ENCODE measurements around the gene SLC16A12. TPM values are rescaled to one million over a fixed set of nuclear protein-coding genes. Genes with fewer than 3 reads are reported as not detected.

The SLC16A12 gene
- total and polyA plus RNA-seq, 4 experiments from 2014 or later = not detected

Other genes starting within 250 kb of the SLC16A12 start
- gene IFIT2, start 233.5 kb downstream of the SLC16A12 start, total RNA-seq = 10 to 100 TPM; 10.4 to 10.7 TPM
- gene IFIT2, start 233.5 kb downstream of the SLC16A12 start, polyA plus RNA-seq = 1 to 10 TPM; 3.5 to 9.2 TPM
- 1 to 10 TPM; 3.1 to 3.3 TPM for gene IFIT3, start 207.6 kb downstream of the SLC16A12 start, total RNA-seq
- 10 to 100 TPM in 1 of 2 donors, 1 to 10 TPM in 1; 5.1 to 10.4 TPM for gene IFIT3, start 207.6 kb downstream of the SLC16A12 start, polyA plus RNA-seq
- not detected for gene IFIT1B, start 157.5 kb downstream of the SLC16A12 start, total RNA-seq
- not detected for gene IFIT1B, start 157.5 kb downstream of the SLC16A12 start, polyA plus RNA-seq
- 1 to 10 TPM; 5.1 to 6.3 TPM for gene IFIT1, start 143.0 kb downstream of the SLC16A12 start, total RNA-seq
- gene IFIT1, start 143.0 kb downstream of the SLC16A12 start, polyA plus RNA-seq = 10 to 100 TPM in 1 of 2 donors, 1 to 10 TPM in 1; 4.3 to 15.2 TPM
- gene IFIT5, start 121.0 kb downstream of the SLC16A12 start, total RNA-seq = 10 to 100 TPM; 24.6 to 25.6 TPM
- gene IFIT5, start 121.0 kb downstream of the SLC16A12 start, polyA plus RNA-seq = 10 to 100 TPM; 12.2 to 13.6 TPM
- 1 to 10 TPM; 4.3 to 4.5 TPM for gene PANK1, start 109.6 kb upstream of the SLC16A12 start, total RNA-seq
- 1 to 10 TPM; 1.6 to 1.9 TPM for gene PANK1, start 109.6 kb upstream of the SLC16A12 start, polyA plus RNA-seq
- 10 to 100 TPM; 20.7 to 21.4 TPM for gene KIF20B, start 166.0 kb upstream of the SLC16A12 start, total RNA-seq
- 10 to 100 TPM in 1 of 2 donors, 1 to 10 TPM in 1; 8.0 to 15.8 TPM for gene KIF20B, start 166.0 kb upstream of the SLC16A12 start, polyA plus RNA-seq

All from CD4-positive, alpha-beta memory T cell (primary cell).